ENCODE data around the gene ERLIN1.

DNA sequence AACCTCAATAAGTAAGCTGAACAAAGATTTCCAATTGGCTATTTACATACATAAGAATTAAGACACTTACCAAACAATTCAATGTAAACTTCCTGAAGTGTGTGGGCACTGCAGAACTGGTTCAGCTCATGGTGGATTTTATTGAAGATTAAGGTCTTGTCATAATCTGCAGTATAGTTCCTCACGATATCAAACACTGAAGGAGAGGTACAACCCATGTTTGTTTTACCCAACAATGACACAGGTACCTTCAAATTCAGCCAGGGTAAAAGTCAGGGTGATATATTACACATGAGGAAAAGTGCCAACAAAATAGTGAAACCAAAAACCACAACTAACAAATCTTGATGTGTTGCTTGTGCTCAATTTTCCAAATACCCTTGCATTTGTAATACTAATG, 10.0 kb downstream of the ERLIN1 start:
- TF ChIP-seq, protein P1, sequence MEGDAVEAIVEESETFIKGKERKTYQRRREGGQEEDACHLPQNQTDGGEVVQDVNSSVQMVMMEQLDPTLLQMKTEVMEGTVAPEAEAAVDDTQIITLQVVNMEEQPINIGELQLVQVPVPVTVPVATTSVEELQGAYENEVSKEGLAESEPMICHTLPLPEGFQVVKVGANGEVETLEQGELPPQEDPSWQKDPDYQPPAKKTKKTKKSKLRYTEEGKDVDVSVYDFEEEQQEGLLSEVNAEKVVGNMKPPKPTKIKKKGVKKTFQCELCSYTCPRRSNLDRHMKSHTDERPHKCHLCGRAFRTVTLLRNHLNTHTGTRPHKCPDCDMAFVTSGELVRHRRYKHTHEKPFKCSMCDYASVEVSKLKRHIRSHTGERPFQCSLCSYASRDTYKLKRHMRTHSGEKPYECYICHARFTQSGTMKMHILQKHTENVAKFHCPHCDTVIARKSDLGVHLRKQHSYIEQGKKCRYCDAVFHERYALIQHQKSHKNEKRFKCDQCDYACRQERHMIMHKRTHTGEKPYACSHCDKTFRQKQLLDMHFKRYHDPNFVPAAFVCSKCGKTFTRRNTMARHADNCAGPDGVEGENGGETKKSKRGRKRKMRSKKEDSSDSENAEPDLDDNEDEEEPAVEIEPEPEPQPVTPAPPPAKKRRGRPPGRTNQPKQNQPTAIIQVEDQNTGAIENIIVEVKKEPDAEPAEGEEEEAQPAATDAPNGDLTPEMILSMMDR (tag by site-specific recombination; IDR thresholded peaks at IDR 0.05): no peak
- TF ChIP-seq, protein P2, sequence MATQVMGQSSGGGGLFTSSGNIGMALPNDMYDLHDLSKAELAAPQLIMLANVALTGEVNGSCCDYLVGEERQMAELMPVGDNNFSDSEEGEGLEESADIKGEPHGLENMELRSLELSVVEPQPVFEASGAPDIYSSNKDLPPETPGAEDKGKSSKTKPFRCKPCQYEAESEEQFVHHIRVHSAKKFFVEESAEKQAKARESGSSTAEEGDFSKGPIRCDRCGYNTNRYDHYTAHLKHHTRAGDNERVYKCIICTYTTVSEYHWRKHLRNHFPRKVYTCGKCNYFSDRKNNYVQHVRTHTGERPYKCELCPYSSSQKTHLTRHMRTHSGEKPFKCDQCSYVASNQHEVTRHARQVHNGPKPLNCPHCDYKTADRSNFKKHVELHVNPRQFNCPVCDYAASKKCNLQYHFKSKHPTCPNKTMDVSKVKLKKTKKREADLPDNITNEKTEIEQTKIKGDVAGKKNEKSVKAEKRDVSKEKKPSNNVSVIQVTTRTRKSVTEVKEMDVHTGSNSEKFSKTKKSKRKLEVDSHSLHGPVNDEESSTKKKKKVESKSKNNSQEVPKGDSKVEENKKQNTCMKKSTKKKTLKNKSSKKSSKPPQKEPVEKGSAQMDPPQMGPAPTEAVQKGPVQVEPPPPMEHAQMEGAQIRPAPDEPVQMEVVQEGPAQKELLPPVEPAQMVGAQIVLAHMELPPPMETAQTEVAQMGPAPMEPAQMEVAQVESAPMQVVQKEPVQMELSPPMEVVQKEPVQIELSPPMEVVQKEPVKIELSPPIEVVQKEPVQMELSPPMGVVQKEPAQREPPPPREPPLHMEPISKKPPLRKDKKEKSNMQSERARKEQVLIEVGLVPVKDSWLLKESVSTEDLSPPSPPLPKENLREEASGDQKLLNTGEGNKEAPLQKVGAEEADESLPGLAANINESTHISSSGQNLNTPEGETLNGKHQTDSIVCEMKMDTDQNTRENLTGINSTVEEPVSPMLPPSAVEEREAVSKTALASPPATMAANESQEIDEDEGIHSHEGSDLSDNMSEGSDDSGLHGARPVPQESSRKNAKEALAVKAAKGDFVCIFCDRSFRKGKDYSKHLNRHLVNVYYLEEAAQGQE (tag by site-specific recombination; IDR thresholded peaks at IDR 0.05): no peak
- TF ChIP-seq ZFP37 (tag by site-specific recombination; IDR thresholded peaks at IDR 0.05) (no peak), MYNN (tag by site-specific recombination; IDR thresholded peaks at IDR 0.05; ENCODE audit: borderline replicate concordance) (no peak), ZFHX2 (tag by site-specific recombination; conservative IDR thresholded peaks at IDR 0.05) (no peak), ZNF174 (tag by site-specific recombination; IDR thresholded peaks at IDR 0.05) (no peak), ZNF146 (tag by site-specific recombination; IDR thresholded peaks at IDR 0.05) (no peak), ZNF274 (IDR thresholded peaks at IDR 0.05; ENCODE audit: low read length) (no peak), ZNF274 (tag by site-specific recombination; IDR thresholded peaks at IDR 0.05; ENCODE audit: borderline replicate concordance) (no peak)
- TF ChIP-seq, protein P3, sequence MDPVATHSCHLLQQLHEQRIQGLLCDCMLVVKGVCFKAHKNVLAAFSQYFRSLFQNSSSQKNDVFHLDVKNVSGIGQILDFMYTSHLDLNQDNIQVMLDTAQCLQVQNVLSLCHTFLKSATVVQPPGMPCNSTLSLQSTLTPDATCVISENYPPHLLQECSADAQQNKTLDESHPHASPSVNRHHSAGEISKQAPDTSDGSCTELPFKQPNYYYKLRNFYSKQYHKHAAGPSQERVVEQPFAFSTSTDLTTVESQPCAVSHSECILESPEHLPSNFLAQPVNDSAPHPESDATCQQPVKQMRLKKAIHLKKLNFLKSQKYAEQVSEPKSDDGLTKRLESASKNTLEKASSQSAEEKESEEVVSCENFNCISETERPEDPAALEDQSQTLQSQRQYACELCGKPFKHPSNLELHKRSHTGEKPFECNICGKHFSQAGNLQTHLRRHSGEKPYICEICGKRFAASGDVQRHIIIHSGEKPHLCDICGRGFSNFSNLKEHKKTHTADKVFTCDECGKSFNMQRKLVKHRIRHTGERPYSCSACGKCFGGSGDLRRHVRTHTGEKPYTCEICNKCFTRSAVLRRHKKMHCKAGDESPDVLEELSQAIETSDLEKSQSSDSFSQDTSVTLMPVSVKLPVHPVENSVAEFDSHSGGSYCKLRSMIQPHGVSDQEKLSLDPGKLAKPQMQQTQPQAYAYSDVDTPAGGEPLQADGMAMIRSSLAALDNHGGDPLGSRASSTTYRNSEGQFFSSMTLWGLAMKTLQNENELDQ (tag by site-specific recombination; IDR thresholded peaks at IDR 0.05; ENCODE audit: low read depth): no peak
- TF ChIP-seq, protein P4, sequence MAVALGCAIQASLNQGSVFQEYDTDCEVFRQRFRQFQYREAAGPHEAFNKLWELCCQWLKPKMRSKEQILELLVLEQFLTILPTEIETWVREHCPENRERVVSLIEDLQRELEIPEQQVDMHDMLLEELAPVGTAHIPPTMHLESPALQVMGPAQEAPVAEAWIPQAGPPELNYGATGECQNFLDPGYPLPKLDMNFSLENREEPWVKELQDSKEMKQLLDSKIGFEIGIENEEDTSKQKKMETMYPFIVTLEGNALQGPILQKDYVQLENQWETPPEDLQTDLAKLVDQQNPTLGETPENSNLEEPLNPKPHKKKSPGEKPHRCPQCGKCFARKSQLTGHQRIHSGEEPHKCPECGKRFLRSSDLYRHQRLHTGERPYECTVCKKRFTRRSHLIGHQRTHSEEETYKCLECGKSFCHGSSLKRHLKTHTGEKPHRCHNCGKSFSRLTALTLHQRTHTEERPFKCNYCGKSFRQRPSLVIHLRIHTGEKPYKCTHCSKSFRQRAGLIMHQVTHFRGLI (tag by site-specific recombination; IDR thresholded peaks at IDR 0.05): no peak

All from HEK293 (cell line).